Sigmoid colon (tissue), 4 donors: ENCODE measurements around the gene IL20RA.

Source experiments
- EP300 ChIP-seq, 4 donors: sonication (generic); formaldehyde crosslinking; IDR thresholded peaks; one replicate each; pipeline ENCODE4 v1.6.1; 2017; ENCODE audit warnings: antibody characterized with exemption in 4 of 4
- POLR2A ChIP-seq, 2 donors: fragments of 450-650 bp; IDR thresholded peaks; one replicate each; pipeline ENCODE4 v1.6.1; 2016; ENCODE audit warnings: antibody characterized with exemption in 2 of 2, mild to moderate bottlenecking in 2 of 2, moderate library complexity in 2 of 2
- POLR2AphosphoS5 ChIP-seq, 4 donors: sonication (generic); formaldehyde crosslinking; IDR thresholded peaks; one replicate each; pipeline ENCODE4 v1.6.1; 2017; ENCODE audit warnings: antibody characterized with exemption in 4 of 4
- TF ChIP-seq, protein P1 (sequence below), 4 experiments: fragments of 450-650 bp in 3 of 4; fragments of 200-600 bp in 1 of 4; IDR thresholded peaks; one replicate each; pipeline ENCODE4 v1.5.1; 2016 to 2019; ENCODE audit warnings: antibody characterized with exemption in 4 of 4, mild to moderate bottlenecking in 3 of 4, moderate library complexity in 2 of 4

DNA sequence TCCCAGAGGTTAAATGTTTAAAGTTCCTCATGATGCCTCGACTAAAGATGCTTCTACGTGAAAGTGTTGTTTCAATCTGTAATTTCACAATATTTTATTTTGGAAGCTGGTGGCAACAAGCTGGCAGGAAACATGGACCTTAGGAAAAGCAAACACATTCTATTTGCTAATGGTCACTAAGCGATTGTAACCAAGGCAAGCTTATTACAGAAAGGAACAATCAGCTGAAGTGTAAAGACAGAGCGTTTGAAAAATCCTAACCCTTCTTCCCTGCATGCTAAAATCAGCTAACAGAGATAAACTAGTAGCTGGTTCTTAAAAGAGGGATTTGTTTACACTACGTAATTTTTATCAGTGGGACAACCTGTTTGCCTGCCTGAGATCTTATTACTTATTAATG, 50.0 kb downstream of the IL20RA start:
- TF ChIP-seq, protein P1, sequence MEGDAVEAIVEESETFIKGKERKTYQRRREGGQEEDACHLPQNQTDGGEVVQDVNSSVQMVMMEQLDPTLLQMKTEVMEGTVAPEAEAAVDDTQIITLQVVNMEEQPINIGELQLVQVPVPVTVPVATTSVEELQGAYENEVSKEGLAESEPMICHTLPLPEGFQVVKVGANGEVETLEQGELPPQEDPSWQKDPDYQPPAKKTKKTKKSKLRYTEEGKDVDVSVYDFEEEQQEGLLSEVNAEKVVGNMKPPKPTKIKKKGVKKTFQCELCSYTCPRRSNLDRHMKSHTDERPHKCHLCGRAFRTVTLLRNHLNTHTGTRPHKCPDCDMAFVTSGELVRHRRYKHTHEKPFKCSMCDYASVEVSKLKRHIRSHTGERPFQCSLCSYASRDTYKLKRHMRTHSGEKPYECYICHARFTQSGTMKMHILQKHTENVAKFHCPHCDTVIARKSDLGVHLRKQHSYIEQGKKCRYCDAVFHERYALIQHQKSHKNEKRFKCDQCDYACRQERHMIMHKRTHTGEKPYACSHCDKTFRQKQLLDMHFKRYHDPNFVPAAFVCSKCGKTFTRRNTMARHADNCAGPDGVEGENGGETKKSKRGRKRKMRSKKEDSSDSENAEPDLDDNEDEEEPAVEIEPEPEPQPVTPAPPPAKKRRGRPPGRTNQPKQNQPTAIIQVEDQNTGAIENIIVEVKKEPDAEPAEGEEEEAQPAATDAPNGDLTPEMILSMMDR (IDR thresholded peaks at IDR 0.05), result no peak
- no peak for TF ChIP-seq EP300 (IDR thresholded peaks at IDR 0.05)
- no peak for TF ChIP-seq POLR2AphosphoS5 (IDR thresholded peaks at IDR 0.05)
- TF ChIP-seq POLR2A (IDR thresholded peaks at IDR 0.05), result no peak
